OCI-LY1 (cell line): ENCODE data around the gene CDKAL1.

Experiments
- CTCF ChIP-seq: fragments of 200-600 bp; sonication (generic), shearing (Covaris generic); IDR thresholded peaks from 2 replicates; pipeline ENCODE4 v1.5.1; 2017; ENCODE audit warnings: mild to moderate bottlenecking, antibody characterized with exemption, low read length, moderate library complexity, mixed read lengths
- EZH2 ChIP-seq: fragments of 200-600 bp; sonication (generic), shearing (Covaris generic); IDR thresholded peaks from 2 replicates; pipeline ENCODE4 v1.8.0; 2017; ENCODE audit warnings: borderline replicate concordance, mixed run types, mild to moderate bottlenecking, antibody characterized with exemption, low read length, moderate library complexity, mixed read lengths

GRCh38 chr6:21163838-21164180, 629.6 kb downstream of the CDKAL1 start:
- TF ChIP-seq CTCF (no peak), EZH2 (no peak)
